Skeletal muscle cell (primary cell): ENCODE results near the gene PRKCD.

Experiments
- DNase-seq: peaks from one replicate; pipeline ENCODE4 v3.0.0-alpha.2; 2010; ENCODE audit warnings: low read depth
- H3K4me3 ChIP-seq: 2 replicates; pipeline ENCODE4 v1.5.1; 2011; ENCODE audit warnings: low read depth, mild to moderate bottlenecking, control low read depth, low read length, moderate library complexity

Gene PRKCD

GRCh38 chr3:53168175-53168923 lies 7.3 kb downstream of the PRKCD start:
- no peak overlapping the region for H3K4me3 ChIP-seq

DNA sequence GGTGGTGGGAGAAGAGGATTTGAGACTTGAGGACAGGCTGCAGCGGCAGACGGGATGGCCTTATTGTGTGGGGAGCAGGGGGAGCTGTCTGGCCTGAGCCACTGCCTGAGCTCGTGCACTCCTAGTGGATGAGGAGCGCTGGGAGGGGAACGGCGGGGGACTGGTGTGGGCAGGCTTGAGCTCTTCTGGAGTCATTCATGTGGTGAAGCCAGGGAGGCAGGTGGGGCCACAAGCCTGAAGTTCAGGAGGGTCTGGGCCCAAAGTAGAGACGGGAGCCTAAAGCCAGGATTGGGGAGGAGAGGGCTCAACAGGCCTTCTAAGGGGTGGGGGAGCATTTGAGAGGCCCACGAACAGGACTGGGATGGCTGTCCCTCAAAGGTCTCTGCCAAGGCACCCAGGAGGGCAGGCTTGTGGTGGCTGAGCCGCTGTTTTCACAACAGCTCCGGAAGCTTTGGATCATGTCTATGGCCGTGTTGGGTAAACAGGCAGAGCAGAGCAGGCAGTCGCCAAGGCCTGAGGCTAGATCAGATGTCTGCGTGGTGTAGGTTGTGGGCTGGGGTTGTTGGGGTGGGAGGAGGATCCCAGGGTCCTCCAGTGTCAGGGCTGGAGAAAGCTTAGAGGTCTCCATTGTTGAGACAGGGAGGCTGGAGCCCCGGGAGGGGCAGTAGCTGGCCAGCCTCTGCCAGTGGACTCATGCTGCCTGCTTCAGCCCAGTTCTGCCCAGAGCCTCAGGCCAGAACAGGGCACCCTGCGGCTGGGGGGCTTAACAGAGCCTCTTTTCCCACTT lies 8.2 kb downstream of the PRKCD start:
- no peak for DNase-seq

More at GRCh38 chr3:53168175-53168923, 7.3 kb downstream of the PRKCD start:
- no peak for DNase-seq

GRCh38 chr3:53169832-53170324 lies 8.9 kb downstream of the PRKCD start:
- H3K4me3 ChIP-seq = no peak overlapping the region
- no peak for DNase-seq

More for the DNA sequence above, 8.2 kb downstream of the PRKCD start:
- no peak overlapping the region for H3K4me3 ChIP-seq

GRCh38 chr3:53170325-53171063 lies 9.5 kb downstream of the PRKCD start:
- no peak overlapping the region for H3K4me3 ChIP-seq
- DNase-seq = no peak

GRCh38 chr3:53171064-53171418 lies 10.0 kb downstream of the PRKCD start:
- no peak overlapping the region for H3K4me3 ChIP-seq
- no peak for DNase-seq

GRCh38 chr3:53171827-53172505 lies 11.0 kb downstream of the PRKCD start:
- no peak for DNase-seq
- no peak overlapping the region for H3K4me3 ChIP-seq

GRCh38 chr3:53173107-53173506 lies 12.1 kb downstream of the PRKCD start:
- H3K4me3 ChIP-seq = no peak overlapping the region
- no peak for DNase-seq

- H3K4me3 ChIP-seq = no peak overlapping the region
- DNase-seq = no peak
Observed at GRCh38 chr3:53174346-53175250, 13.6 kb downstream of the PRKCD start.

GRCh38 chr3:53175613-53176540 lies 14.9 kb downstream of the PRKCD start:
- H3K4me3 ChIP-seq = no peak overlapping the region
- no peak for DNase-seq

DNA sequence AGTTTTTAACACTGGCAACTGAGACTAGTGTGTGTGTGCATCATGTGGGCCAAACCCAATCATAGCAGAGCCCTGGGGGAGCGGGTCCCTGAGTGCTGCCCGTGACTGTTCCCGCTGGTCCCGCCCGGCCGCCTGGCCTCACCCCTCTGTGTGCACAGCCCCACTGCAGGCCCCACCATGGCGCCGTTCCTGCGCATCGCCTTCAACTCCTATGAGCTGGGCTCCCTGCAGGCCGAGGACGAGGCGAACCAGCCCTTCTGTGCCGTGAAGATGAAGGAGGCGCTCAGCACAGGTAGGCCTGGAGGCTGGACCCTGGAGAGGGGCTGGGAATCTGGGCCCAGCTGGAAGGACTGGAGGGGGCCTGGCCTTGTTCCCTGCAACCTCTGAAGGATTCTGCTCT lies 17.2 kb downstream of the PRKCD start:
- H3K4me3 ChIP-seq = no peak overlapping the region
- DNase-seq = no peak

GRCh38 chr3:53179580-53179979 lies 18.6 kb downstream of the PRKCD start:
- no peak overlapping the region for H3K4me3 ChIP-seq
- DNase-seq = no peak

- no peak for DNase-seq
- no peak overlapping the region for H3K4me3 ChIP-seq
Observed at GRCh38 chr3:53180305-53181023, 19.5 kb downstream of the PRKCD start.

- no peak overlapping the region for H3K4me3 ChIP-seq
- no peak for DNase-seq
Observed at GRCh38 chr3:53181024-53181371, 20.0 kb downstream of the PRKCD start.

GRCh38 chr3:53181528-53181927 lies 20.5 kb downstream of the PRKCD start:
- no peak overlapping the region for H3K4me3 ChIP-seq
- no peak for DNase-seq

- no peak for DNase-seq
- H3K4me3 ChIP-seq = no peak overlapping the region
Observed at GRCh38 chr3:53182764-53183355, 21.9 kb downstream of the PRKCD start.

DNA sequence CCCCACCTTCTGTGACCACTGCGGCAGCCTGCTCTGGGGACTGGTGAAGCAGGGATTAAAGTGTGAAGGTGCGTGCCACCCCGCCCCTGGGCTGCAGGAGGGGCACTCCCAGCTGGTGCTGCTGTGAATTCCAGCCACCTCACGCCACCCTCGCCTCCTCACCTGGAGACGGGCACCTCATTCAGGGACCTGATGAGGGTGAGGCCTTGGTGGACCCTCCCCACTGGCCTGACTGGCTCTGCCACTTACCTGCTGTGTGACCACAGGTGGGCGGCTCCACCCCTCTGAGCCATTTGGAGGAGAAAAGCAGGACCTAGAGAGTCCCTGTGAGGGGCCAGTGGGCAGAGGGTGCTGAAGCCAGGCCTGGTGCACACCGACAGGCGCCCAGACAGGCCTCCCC lies 22.5 kb downstream of the PRKCD start:
- H3K4me3 ChIP-seq = no peak overlapping the region
- DNase-seq = no peak

GRCh38 chr3:53184701-53185100 lies 23.7 kb downstream of the PRKCD start:
- no peak overlapping the region for H3K4me3 ChIP-seq
- DNase-seq = no peak
